Muscle of leg (tissue), 11 donors: ENCODE data around the gene AKR1B1. TPM values are rescaled to one million over a fixed set of nuclear protein-coding genes. Genes with fewer than 3 reads are reported as not detected.

Experiments
- DNase-seq: peaks from one replicate; pipeline ENCODE4 v3.0.0; 2013
- H3K27ac ChIP-seq: one replicate; pipeline ENCODE4 v1.5.1; 2013; ENCODE audit warnings: mild to moderate bottlenecking, low read length, control low read depth
- H3K27me3 ChIP-seq: one replicate; pipeline ENCODE4 v1.6.1; 2013; ENCODE audit warnings: low read length; ENCODE audit not compliant: control insufficient read depth, insufficient read depth
- H3K36me3 ChIP-seq: one replicate; pipeline ENCODE4 v1.6.1; 2013; ENCODE audit warnings: low read length; ENCODE audit not compliant: control insufficient read depth, insufficient read depth
- H3K4me1 ChIP-seq: one replicate; pipeline ENCODE4 v1.6.1; 2013; ENCODE audit warnings: low read length; ENCODE audit not compliant: control insufficient read depth, insufficient read depth
- H3K4me3 ChIP-seq: one replicate; pipeline ENCODE4 v1.5.1; 2013; ENCODE audit warnings: low read length, control low read depth
- H3K9me3 ChIP-seq: replicated peaks from 2 replicates; pipeline ENCODE4 v1.6.1; 2013; ENCODE audit warnings: low read depth, low read length; ENCODE audit not compliant: control insufficient read depth
- WGBS: methylation state at CpG from one replicate; pipeline ENCODE4 v1.1.5; 2013; ENCODE audit warnings: missing lambda C conversion rate; ENCODE audit not compliant: insufficient coverage; 5-methylcytosine and 5-hydroxymethylcytosine counted together
- polyA plus RNA-seq, 8 donors: library from polyadenylated mRNA; unstranded; fragments of 120-200 nt; gene quantifications; one replicate each; pipeline versions ENCODE4 v1.2.1 to v1.2.3, GENCODE V29; 2013; ENCODE audit warnings: inconsistent platforms in 1 of 8, low replicate concordance in 1 of 8; ENCODE audit not compliant: insufficient read length in 8 of 8, insufficient read depth in 1 of 8
- total RNA-seq: library from RNA; stranded (reverse); fragments of 120-200 nt; gene quantifications from one replicate; pipeline ENCODE4 v1.2.4, GENCODE V29; 2013

AKR1B1 gene
- total and polyA plus RNA-seq, 9 donors: 44.8 to 136 (median 117) TPM

DNA sequence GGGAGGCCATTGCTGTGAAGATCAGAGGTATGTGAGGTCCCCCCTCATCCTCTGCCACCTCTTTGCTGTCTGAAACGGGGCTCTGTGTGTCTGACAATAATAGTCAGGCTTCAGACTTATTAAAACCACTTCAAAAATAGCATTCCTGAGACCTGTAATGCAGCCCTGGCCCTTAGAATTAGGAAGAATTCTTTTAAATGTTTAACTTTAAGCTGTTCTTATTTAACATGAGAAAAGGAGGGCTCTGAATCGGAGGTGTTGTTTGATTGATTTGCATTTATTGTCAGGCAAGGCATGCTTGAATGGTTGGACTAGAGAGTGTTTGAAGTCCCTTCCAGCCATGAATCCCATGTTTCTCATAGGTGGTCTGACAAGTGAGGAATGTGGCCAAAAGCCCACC lies 52.5 kb downstream of the AKR1B1 start:
- Histone ChIP-seq H3K27me3 (no peaks in the 10 kb centered on the region), H3K4me1 (no peaks in the 10 kb centered on the region), H3K4me3 (no peak overlapping the region), H3K27ac (no peak overlapping the region), H3K9me3 (no peaks in the 10 kb centered on the region), H3K36me3 (no peaks in the 10 kb centered on the region)
- no peak for DNase-seq
- 40% methylated on average over 1 of the region's 2 CpGs for WGBS

- no peak for DNase-seq
- Histone ChIP-seq H3K4me1 (no peaks in the 10 kb centered on the region), H3K27me3 (no peaks in the 10 kb centered on the region), H3K27ac (no peak overlapping the region), H3K9me3 (no peaks in the 10 kb centered on the region), H3K36me3 (no peaks in the 10 kb centered on the region), H3K4me3 (no peak overlapping the region)
- WGBS: 94% methylated on average over 2 of the region's 3 CpGs
Observed at GRCh38 chr7:134405299-134405698, 53.6 kb downstream of the AKR1B1 start.

- H3K4me1 ChIP-seq: no peaks in the 10 kb centered on the region
- no peak overlapping the region for H3K4me3 ChIP-seq
- no peak overlapping the region for H3K27ac ChIP-seq
- no peaks in the 10 kb centered on the region for H3K9me3 ChIP-seq
- H3K27me3 ChIP-seq: no peaks in the 10 kb centered on the region
- no peaks in the 10 kb centered on the region for H3K36me3 ChIP-seq
- WGBS: 100% methylated on average over 1 of the region's 1 CpG
- no peak for DNase-seq
Observed at GRCh38 chr7:134403062-134403461, 55.8 kb downstream of the AKR1B1 start.

GRCh38 chr7:134400859-134401258 lies 58.0 kb downstream of the AKR1B1 start:
- Histone ChIP-seq H3K4me1 (no peaks in the 10 kb centered on the region), H3K27me3 (no peaks in the 10 kb centered on the region), H3K36me3 (no peaks in the 10 kb centered on the region), H3K9me3 (no peaks in the 10 kb centered on the region), H3K4me3 (no peak overlapping the region), H3K27ac (no peak overlapping the region)
- WGBS: 90% methylated on average over 2 of the region's 2 CpGs
- no peak for DNase-seq

DNA sequence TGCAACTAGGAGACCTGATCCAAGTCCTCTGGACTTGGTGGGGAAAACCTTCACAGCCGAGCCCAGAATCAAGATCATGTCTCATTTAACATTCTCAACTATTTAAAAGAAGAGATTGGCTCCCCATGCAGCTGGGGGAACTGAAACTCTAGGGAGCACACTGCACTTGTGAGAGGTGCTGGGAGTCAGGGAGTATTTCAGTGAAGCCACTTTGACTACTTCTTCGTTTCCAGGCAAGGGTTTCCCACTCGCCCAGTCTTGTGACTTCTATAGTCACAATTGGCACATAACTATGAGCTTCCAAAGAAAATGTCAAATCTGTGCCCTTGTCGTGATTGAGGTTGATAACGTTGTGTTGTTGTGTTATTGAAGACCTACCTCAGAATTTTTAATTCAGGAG lies 62.9 kb downstream of the AKR1B1 start:
- no peaks in the 10 kb centered on the region for H3K36me3 ChIP-seq
- DNase-seq: no peak
- no peaks in the 10 kb centered on the region for H3K9me3 ChIP-seq
- H3K27me3 ChIP-seq: no peaks in the 10 kb centered on the region
- H3K4me3 ChIP-seq: no peak overlapping the region
- H3K27ac ChIP-seq: no peak overlapping the region
- WGBS: no CpG with 5 or more reads among the region's 5 CpGs
- H3K4me1 ChIP-seq: no peaks in the 10 kb centered on the region

- no peak overlapping the region for H3K4me3 ChIP-seq
- WGBS: 82% methylated on average over 3 of the region's 4 CpGs
- H3K36me3 ChIP-seq: no peaks in the 10 kb centered on the region
- H3K27me3 ChIP-seq: no peaks in the 10 kb centered on the region
- H3K27ac ChIP-seq: no peak overlapping the region
- DNase-seq: no peak
- H3K9me3 ChIP-seq: no peaks in the 10 kb centered on the region
- H3K4me1 ChIP-seq: no peaks in the 10 kb centered on the region
Observed at GRCh38 chr7:134395604-134396003, 63.3 kb downstream of the AKR1B1 start.

DNA sequence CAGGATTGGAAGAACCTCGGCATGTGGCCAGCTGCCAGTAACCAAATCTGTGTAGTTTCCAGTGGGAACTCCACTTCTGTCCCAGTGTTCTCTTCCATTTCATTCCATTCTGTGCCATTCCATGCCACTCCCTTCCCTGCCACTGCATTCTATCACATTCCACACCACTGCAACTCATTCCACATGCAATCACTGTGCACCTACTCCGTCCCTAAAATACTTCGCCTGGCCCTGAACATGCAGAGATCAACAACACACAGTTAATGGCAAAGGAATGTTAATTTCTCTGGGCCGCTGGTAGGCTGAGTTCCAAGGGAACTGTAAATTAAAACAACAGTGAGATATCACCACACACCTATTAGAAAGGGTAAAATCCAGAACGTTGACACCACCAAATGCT lies 64.8 kb downstream of the AKR1B1 start:
- no peaks in the 10 kb centered on the region for H3K4me1 ChIP-seq
- H3K36me3 ChIP-seq: no peaks in the 10 kb centered on the region
- H3K9me3 ChIP-seq: no peaks in the 10 kb centered on the region
- no peak overlapping the region for H3K4me3 ChIP-seq
- H3K27me3 ChIP-seq: no peaks in the 10 kb centered on the region
- WGBS: 38% methylated on average over 2 of the region's 5 CpGs
- H3K27ac ChIP-seq: no peak overlapping the region
- DNase-seq: no peak

Other genes starting within 250 kb of the AKR1B1 start
- gene SLC35B4, start 142.2 kb downstream of the AKR1B1 start, total RNA-seq: 9.4 TPM
- gene SLC35B4, start 142.2 kb downstream of the AKR1B1 start, polyA plus RNA-seq: 10 to 100 TPM in 5 of 8 donors, 1 to 10 TPM in 3; 8.2 to 12.0 (median 10.3) TPM
- 0.31 TPM for gene AKR1B10, start 68.5 kb upstream of the AKR1B1 start, total RNA-seq
- gene AKR1B10, start 68.5 kb upstream of the AKR1B1 start, polyA plus RNA-seq: 1 to 10 TPM in 1 of 8 donors, under 1 TPM in 7; 0.25 to 2.8 (median 0.41) TPM
- gene AKR1B15, start 90.0 kb upstream of the AKR1B1 start, total RNA-seq: 0.31 TPM
- gene AKR1B15, start 90.0 kb upstream of the AKR1B1 start, polyA plus RNA-seq: under 1 TPM in 7 of 8 donors, not detected in 1; 0.14 to 0.63 (median 0.26) TPM
- 21.8 TPM for gene BPGM, start 187.8 kb upstream of the AKR1B1 start, total RNA-seq
- gene BPGM, start 187.8 kb upstream of the AKR1B1 start, polyA plus RNA-seq: 10 to 100 TPM; 17.2 to 36.8 (median 27.2) TPM